ENCODE results near the gene MEGF11. TPM values are rescaled to one million over a fixed set of nuclear protein-coding genes. Genes with fewer than 3 reads are reported as not detected.

The MEGF11 gene
- total RNA-seq, 1 experiment from 2014 or later = 2.3 TPM

GRCh38 chr15:66226736-66227135 lies 26.8 kb downstream of the MEGF11 start:
- Histone ChIP-seq H4K20me1 (ENCODE audit: insufficient read depth) (no peaks in the 10 kb centered on the region), H3K9ac (ENCODE audit: low read length) (no peak overlapping the region), H3K27ac (ENCODE audit: low read depth, low read length) (no peak overlapping the region), H3K36me3 (ENCODE audit: control insufficient read depth in 1 of 2, insufficient read depth in 2 of 2, low read length in 2 of 2) (no peaks in the 10 kb centered on the region), H3K9me2 (ENCODE audit: insufficient read depth) (no peaks in the 10 kb centered on the region), H3K4me3 (replicated peaks in 1 of 2; ENCODE audit: low read depth in 1 of 2, low read length in 2 of 2) (no peak overlapping the region), H3K4me1 (ENCODE audit: control insufficient read depth in 1 of 2, insufficient read depth in 2 of 2, low read length in 2 of 2) (no peaks in the 10 kb centered on the region), H3K9me3 (ENCODE audit: control insufficient read depth in 1 of 2, insufficient read depth in 1 of 2, low read depth in 1 of 2, low read length in 2 of 2) (no peaks in the 10 kb centered on the region), H3K79me2 (ENCODE audit: insufficient read depth, low read length) (no peaks in the 10 kb centered on the region), H3K4me2 (ENCODE audit: low read length) (no peak overlapping the region), H3K27me3 (ENCODE audit: insufficient read depth, low read length) (peaks cover 6% of the 10 kb centered on the region; the same call in 1 of the 2 replicates), H2AFZ (ENCODE audit: low read depth, low read length, poor library complexity, severe bottlenecking) (no peak overlapping the region)
- no TSS peak for BruUV-seq (replicated peaks)
- DNase-seq (ENCODE audit: low read depth, low spot score) (no peak), ATAC-seq (no peak)
- intact Hi-C loops (cut with micrococcal nuclease) = no loop called here
- no peak for TF ChIP-seq SP1 (IDR thresholded peaks at IDR 0.05; ENCODE audit: low read depth)
- no peak for TF ChIP-seq CBX3 (IDR thresholded peaks at IDR 0.05; ENCODE audit: low read depth)
- TF ChIP-seq SIN3A (IDR thresholded peaks at IDR 0.05; ENCODE audit: low read depth) = no peak
- ChIA-PET RAD21 (ENCODE audit: low non-redundant PET in 1 of 2, low total read pairs in 2 of 2, uncharacterized antibody in 2 of 2, unreplicated experiment in 2 of 2) (no interaction called here), CTCF (no interaction called here), POLR2A (no interaction called here)

DNA sequence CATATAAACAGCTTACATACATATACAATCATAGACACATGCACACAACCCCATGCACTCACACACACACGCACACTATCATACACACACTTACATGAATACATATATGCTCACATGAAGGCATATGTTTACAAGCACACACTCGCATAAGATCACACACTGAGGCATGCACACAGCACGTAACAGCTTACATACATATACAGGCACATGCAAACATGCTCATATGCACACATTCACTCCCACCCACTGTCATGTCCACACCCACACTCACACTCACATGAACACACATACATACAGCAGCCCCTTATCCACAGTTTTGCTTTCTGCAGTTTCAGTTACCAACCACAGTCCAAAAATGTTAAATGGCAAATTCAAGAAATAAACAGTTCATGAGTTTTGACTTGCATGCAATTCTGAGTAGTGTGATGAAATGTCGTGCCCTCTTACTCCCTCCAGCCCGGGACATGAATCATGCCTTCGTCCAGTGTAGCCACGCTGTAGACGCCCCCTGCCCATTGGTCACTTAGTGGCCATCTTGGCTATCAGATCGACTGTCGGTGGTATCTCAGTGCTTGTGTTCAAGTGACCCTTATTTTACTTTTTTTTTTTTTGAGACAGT lies 27.8 kb downstream of the MEGF11 start:
- Histone ChIP-seq H4K20me1 (ENCODE audit: insufficient read depth) (no peaks in the 10 kb centered on the region), H3K9ac (ENCODE audit: low read length) (no peak overlapping the region), H3K4me1 (ENCODE audit: control insufficient read depth in 1 of 2, insufficient read depth in 2 of 2, low read length in 2 of 2) (no peaks in the 10 kb centered on the region), H3K4me3 (replicated peaks in 1 of 2; ENCODE audit: low read depth in 1 of 2, low read length in 2 of 2) (no peak overlapping the region), H3K79me2 (ENCODE audit: insufficient read depth, low read length) (no peaks in the 10 kb centered on the region), H3K27ac (ENCODE audit: low read depth, low read length) (no peak overlapping the region), H3K4me2 (ENCODE audit: low read length) (no peak overlapping the region), H3K9me2 (ENCODE audit: insufficient read depth) (no peaks in the 10 kb centered on the region), H2AFZ (ENCODE audit: low read depth, low read length, poor library complexity, severe bottlenecking) (no peak overlapping the region), H3K36me3 (ENCODE audit: control insufficient read depth in 1 of 2, insufficient read depth in 2 of 2, low read length in 2 of 2) (no peaks in the 10 kb centered on the region), H3K27me3 (ENCODE audit: insufficient read depth, low read length) (peaks cover 8% of the 10 kb centered on the region; the same call in 1 of the 2 replicates), H3K9me3 (ENCODE audit: control insufficient read depth in 1 of 2, insufficient read depth in 1 of 2, low read depth in 1 of 2, low read length in 2 of 2) (no peaks in the 10 kb centered on the region)
- ATAC-seq = no peak
- ChIA-PET CTCF (no interaction called here), POLR2A (no interaction called here), RAD21 (ENCODE audit: low non-redundant PET in 1 of 2, low total read pairs in 2 of 2, uncharacterized antibody in 2 of 2, unreplicated experiment in 2 of 2) (no interaction called here)
- intact Hi-C loops (cut with micrococcal nuclease) = no loop called here
- no peak for TF ChIP-seq TCF7L2 (IDR thresholded peaks at IDR 0.05; ENCODE audit: borderline replicate concordance, extremely low read depth, insufficient read depth, insufficient read length)
- no TSS peak for BruUV-seq (replicated peaks)
- DNase-seq (ENCODE audit: low read depth, low spot score) = no peak
